Astrocyte (in vitro differentiated cells and primary cell): ENCODE measurements around the gene TNFAIP8L2. TPM values are rescaled to one million over a fixed set of nuclear protein-coding genes. Genes with fewer than 3 reads are reported as not detected.

Experiments
- DNase-seq: peaks from one replicate; pipeline ENCODE4 v3.0.0-alpha.2; 2010; ENCODE audit warnings: low read depth
- FAIRE-seq: peaks from 2 replicates; lab custom pipeline; 2011; peaks lifted over from hg19 to GRCh38; lab: Jason Lieb, UNC
- H2AFZ ChIP-seq: 2 replicates; pipeline ENCODE4 v1.6.0; 2012; ENCODE audit warnings: low read depth, low read length, inconsistent platforms
- H3K27ac ChIP-seq: 2 replicates; pipeline ENCODE4 v1.5.1; 2011; ENCODE audit warnings: low read depth, low read length, inconsistent platforms
- H3K27me3 ChIP-seq: 2 replicates; pipeline ENCODE4 v1.6.0; 2011; ENCODE audit warnings: low read length, inconsistent platforms; ENCODE audit not compliant: insufficient read depth
- H3K36me3 ChIP-seq: 2 replicates; pipeline ENCODE4 v1.5.1; 2011; ENCODE audit warnings: low read length, inconsistent platforms; ENCODE audit not compliant: insufficient read depth
- H3K4me1 ChIP-seq: 2 replicates; pipeline ENCODE4 v1.5.1; 2011; ENCODE audit warnings: low read length, inconsistent platforms; ENCODE audit not compliant: insufficient read depth
- H3K4me2 ChIP-seq: 2 replicates; pipeline ENCODE4 v1.6.0; 2012; ENCODE audit warnings: low read length, inconsistent platforms
- H3K4me3 ChIP-seq: 2 replicates; pipeline ENCODE4 v1.5.1; 2011; ENCODE audit warnings: low read depth, mild to moderate bottlenecking, low read length, inconsistent platforms; ENCODE audit not compliant: insufficient read depth
- H3K79me2 ChIP-seq: 2 replicates; pipeline ENCODE4 v1.6.0; 2012; ENCODE audit warnings: mild to moderate bottlenecking, low read length, inconsistent platforms; ENCODE audit not compliant: insufficient read depth
- H3K9ac ChIP-seq: 2 replicates; pipeline ENCODE4 v1.6.0; 2012; ENCODE audit warnings: mild to moderate bottlenecking, low read length, inconsistent platforms
- H3K9me3 ChIP-seq: 2 replicates; pipeline ENCODE4 v1.5.1; 2012; ENCODE audit warnings: low read depth, mild to moderate bottlenecking, low read length, inconsistent platforms; ENCODE audit not compliant: insufficient read depth
- H4K20me1 ChIP-seq: 2 replicates; pipeline ENCODE4 v1.6.0; 2012; ENCODE audit warnings: low read length, inconsistent platforms; ENCODE audit not compliant: insufficient read depth
- H3K27ac Mint-ChIP-seq: one replicate; pipeline ENCODE4 v1.8.0; 2021; ENCODE audit warnings: mild to moderate bottlenecking, mixed read lengths; ENCODE audit not compliant: unreplicated experiment
- H3K27me3 Mint-ChIP-seq: one replicate; pipeline ENCODE4 v1.8.0; 2021; ENCODE audit warnings: low read depth, mixed read lengths; ENCODE audit not compliant: unreplicated experiment
- H3K36me3 Mint-ChIP-seq: one replicate; pipeline ENCODE4 v1.8.0; 2021; ENCODE audit warnings: low read depth, mixed read lengths; ENCODE audit not compliant: unreplicated experiment
- H3K4me1 Mint-ChIP-seq: one replicate; pipeline ENCODE4 v1.8.0; 2021; ENCODE audit warnings: low read depth, mixed read lengths; ENCODE audit not compliant: unreplicated experiment
- H3K4me3 Mint-ChIP-seq: one replicate; pipeline ENCODE4 v1.8.0; 2021; ENCODE audit warnings: mild to moderate bottlenecking, moderate library complexity, mixed read lengths; ENCODE audit not compliant: unreplicated experiment
- H3K9me3 Mint-ChIP-seq: one replicate; pipeline ENCODE4 v1.8.0; 2021; ENCODE audit warnings: mild to moderate bottlenecking, mixed read lengths; ENCODE audit not compliant: unreplicated experiment
- CTCF ChIP-seq: IDR thresholded peaks from 2 replicates; pipeline ENCODE4 v1.5.1; 2011; ENCODE audit warnings: low read depth, mild to moderate bottlenecking, inconsistent platforms, low read length, moderate library complexity; ENCODE audit not compliant: insufficient read depth
- EZH2 ChIP-seq: IDR thresholded peaks from 2 replicates; pipeline ENCODE4 v1.6.1; 2012; ENCODE audit warnings: mild to moderate bottlenecking, low read length, inconsistent platforms; ENCODE audit not compliant: insufficient read depth
- total RNA-seq: library from RNA; stranded (reverse); gene quantifications from 2 replicates; pipeline ENCODE4 v1.2.1, GENCODE V29; 2021

Gene TNFAIP8L2
- total RNA-seq, 1 donor from 2014 or later: not detected

DNA sequence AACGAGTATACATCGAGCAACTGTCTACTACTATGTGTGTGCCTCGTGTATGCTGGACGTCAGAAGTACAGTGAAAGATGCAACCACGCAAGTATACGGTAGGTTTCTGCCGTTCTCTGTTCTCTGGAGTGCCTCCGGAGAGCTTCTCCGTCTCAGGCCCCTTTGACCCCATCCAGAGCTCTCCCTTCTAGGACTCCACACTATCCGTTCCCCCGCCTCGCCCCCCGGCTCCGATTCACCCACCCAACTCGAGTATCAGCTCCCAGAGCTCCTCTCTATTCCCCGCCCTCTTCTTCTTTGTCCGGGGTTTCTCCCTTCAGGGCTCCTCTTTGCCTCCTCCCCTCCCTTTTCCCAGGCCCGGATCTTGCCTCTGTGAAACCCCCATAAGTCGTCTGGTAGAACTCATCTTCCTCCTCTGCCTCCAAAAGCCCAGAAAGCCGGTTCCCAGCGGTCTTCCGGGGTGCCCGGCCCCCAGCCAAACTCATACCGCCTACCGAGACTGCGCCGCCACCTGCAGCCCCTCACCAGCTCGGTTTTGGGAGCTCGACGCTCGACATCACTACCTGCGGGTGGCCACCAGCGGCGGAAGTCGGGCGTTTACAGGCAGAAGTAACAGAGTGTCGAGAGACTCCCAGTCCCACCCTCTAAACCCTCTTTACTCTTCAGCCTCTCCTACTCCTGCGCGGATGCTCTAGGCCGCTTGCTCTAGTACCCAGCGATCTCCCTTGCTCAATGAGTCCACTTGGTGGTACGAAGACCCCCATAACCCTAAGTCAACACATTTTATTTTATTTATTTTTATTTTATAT is 33.4 kb downstream of the TNFAIP8L2 start, which contains the start of gene VPS72:
TSS of gene VPS72 (minus strand) at position 561 of the 809 bp plus-strand sequence. CDS start at position 485, 76 bp downstream.
- peaks cover 11% of the 10 kb centered on the region for H3K4me1 ChIP-seq
- H3K27me3 ChIP-seq: no peaks in the 10 kb centered on the region
- peak within 1 kb of the TSS; percentile 84 for H3K27ac ChIP-seq
- Mint-ChIP-seq H3K4me3 (peak within 1 kb of the TSS; percentile 100), H3K27me3 (no peaks in the 10 kb centered on the region), H3K4me1 (peaks cover 8% of the 10 kb centered on the region), H3K36me3 (peaks cover 4% of the 10 kb centered on the region), H3K9me3 (no peaks in the 10 kb centered on the region), H3K27ac (peak within 1 kb of the TSS; percentile 99)
- FAIRE-seq: no peak
- peak within 1 kb of the TSS; percentile 95 for H3K4me2 ChIP-seq
- H3K9me3 ChIP-seq: no peaks in the 10 kb centered on the region
- H3K4me3 ChIP-seq: peak within 1 kb of the TSS; percentile 91
- H3K9ac ChIP-seq: peak within 1 kb of the TSS; percentile 93
- H3K79me2 ChIP-seq: peaks cover 35% of the 10 kb centered on the region
- H3K36me3 ChIP-seq: peaks cover 10% of the 10 kb centered on the region
- peak within 1 kb of the TSS; percentile 65 for H2AFZ ChIP-seq
- peak; percentile 88 for DNase-seq
- TF ChIP-seq CTCF (no peak), EZH2 (no peak)
- H4K20me1 ChIP-seq: peaks cover 13% of the 10 kb centered on the region

DNA sequence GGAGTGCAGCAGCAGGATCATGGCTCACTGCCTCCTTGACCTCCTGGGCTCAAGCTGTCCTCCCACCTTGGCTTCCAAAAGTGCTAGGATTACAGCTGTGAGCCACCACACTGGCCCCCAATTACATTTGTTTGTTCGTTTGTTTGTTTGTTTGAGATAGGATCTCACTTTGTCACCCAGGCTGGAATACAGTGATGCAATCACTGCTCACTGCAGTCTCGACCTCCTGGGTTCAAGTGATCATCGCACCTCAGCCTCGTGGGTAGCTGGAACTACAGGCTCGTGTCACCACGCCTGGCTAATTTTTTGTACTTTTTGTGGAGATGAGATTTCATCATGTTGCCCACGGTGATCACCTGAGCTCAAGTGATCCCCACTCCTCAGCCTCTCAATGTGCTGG is 35.6 kb downstream of the TNFAIP8L2 start:
- Mint-ChIP-seq H3K9me3 (no peaks in the 10 kb centered on the region), H3K36me3 (no peaks in the 10 kb centered on the region), H3K27me3 (no peaks in the 10 kb centered on the region), H3K4me1 (peaks cover 12% of the 10 kb centered on the region), H3K27ac (no peak overlapping the region), H3K4me3 (peak overlapping the region; percentile 14)
- DNase-seq (no peak), FAIRE-seq (no peak)
- H3K36me3 ChIP-seq: no peaks in the 10 kb centered on the region
- H3K4me1 ChIP-seq: peaks cover 15% of the 10 kb centered on the region
- no peak overlapping the region for H3K4me2 ChIP-seq
- H4K20me1 ChIP-seq: peaks cover 6% of the 10 kb centered on the region
- peaks cover 28% of the 10 kb centered on the region for H3K79me2 ChIP-seq
- no peak for TF ChIP-seq CTCF
- no peak for TF ChIP-seq EZH2
- no peak overlapping the region for H2AFZ ChIP-seq
- H3K9me3 ChIP-seq: no peaks in the 10 kb centered on the region
- H3K4me3 ChIP-seq: no peak overlapping the region
- H3K9ac ChIP-seq: no peak overlapping the region
- no peaks in the 10 kb centered on the region for H3K27me3 ChIP-seq
- no peak overlapping the region for H3K27ac ChIP-seq

DNA sequence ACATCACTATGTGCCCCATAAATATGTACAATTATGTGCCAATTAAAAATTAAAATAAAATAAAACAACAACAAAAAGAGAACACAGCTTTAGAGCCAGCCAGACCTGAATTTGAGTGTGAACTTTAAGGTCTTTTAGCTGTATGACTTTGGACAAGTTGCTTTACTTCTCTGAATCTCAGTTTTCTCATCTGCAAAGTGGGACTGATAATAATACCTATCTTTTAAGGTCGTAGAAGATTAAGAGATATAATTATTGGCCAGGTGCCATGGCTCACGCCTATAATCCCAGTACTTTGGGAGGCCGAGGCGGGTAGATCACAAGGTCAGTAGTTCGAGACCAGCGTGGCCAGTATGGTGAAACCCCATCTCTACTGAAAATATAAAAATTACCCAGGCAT is 36.9 kb downstream of the TNFAIP8L2 start:
- Histone ChIP-seq H3K36me3 (no peaks in the 10 kb centered on the region), H3K4me2 (no peak overlapping the region), H2AFZ (no peak overlapping the region), H3K27ac (no peak overlapping the region), H3K9ac (no peak overlapping the region), H3K4me3 (no peak overlapping the region), H3K27me3 (no peaks in the 10 kb centered on the region), H3K4me1 (peaks cover 20% of the 10 kb centered on the region), H3K9me3 (no peaks in the 10 kb centered on the region), H3K79me2 (peaks cover 16% of the 10 kb centered on the region), H4K20me1 (peaks cover 3% of the 10 kb centered on the region)
- Mint-ChIP-seq H3K27me3 (no peaks in the 10 kb centered on the region), H3K27ac (no peak overlapping the region), H3K36me3 (no peaks in the 10 kb centered on the region), H3K4me3 (no peak overlapping the region), H3K9me3 (no peaks in the 10 kb centered on the region), H3K4me1 (peaks cover 12% of the 10 kb centered on the region)
- no peak for TF ChIP-seq EZH2
- TF ChIP-seq CTCF: no peak
- FAIRE-seq (no peak), DNase-seq (no peak)
